ENCODE measurements around the gene CUL9. TPM values are rescaled to one million over a fixed set of nuclear protein-coding genes. Genes with fewer than 3 reads are reported as not detected.
"Not testable (repeated sequence)": the region's sequence is repeated elsewhere in the genome, so short reads cannot be mapped to it uniquely, and the experiment has no call there.

CUL9 gene
- 10 to 100 TPM; 24.7 to 48.7 (median 34.5) TPM for polyA plus RNA-seq (ENCODE audit: insufficient read length in 4 of 4)

- DNase-seq (ENCODE audit: low read depth in 4 of 4, low spot score in 3 of 4): peak in 2 of 4 donors; percentile 52 to 55
Observed at GRCh38 chr6:43181942-43182860, at the start of gene CUL9. TSS of gene CUL9 (plus strand) at chr6:43182196. CDS start at chr6:43184311, 2,115 bp downstream.

DNA sequence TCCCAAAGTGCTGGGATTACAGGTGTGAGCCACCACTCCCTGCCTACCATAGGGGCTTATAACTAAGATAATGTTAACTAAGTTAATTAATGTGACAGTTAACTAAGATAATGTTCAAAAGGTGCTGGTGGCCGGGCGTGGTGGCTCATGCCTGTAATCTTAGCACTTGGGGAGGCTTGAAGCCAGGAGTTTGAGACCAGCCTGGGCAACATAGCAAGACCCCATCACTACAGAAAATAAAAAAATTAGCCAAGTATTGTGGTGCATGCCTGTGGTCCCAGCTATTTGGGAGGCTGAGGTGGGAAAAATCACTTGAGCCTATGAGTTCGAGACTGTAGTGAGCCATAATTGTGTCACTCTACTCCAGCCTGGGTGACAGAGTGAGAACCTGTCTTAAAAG lies 43.7 kb upstream of the CUL9 start:
- DNase-seq (ENCODE audit: low read depth in 4 of 4, low spot score in 3 of 4): no peak

DNA sequence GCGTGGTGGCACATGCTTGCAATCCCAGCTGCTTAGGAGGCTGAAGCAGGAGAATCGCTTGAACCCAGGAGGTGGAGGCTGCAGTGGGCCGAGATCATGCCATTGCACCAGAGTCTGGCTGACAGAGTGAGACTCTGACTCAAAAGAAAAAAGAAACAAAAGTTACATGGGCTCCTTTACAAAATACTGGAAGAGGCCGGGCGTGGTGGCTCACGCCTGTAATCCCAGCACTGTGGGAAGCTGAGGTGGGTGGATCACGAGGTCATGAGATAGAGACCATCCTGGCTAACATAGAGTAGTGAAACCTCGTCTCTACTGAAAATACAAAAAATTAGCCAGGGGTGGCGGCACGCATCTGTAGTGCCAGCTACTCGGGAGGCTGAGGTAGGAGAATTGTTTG lies 42.0 kb upstream of the CUL9 start:
- DNase-seq (ENCODE audit: low read depth in 4 of 4, low spot score in 3 of 4): not testable (repeated sequence)

GRCh38 chr6:43141644-43142043 lies 40.4 kb upstream of the CUL9 start:
- DNase-seq (ENCODE audit: low read depth in 4 of 4, low spot score in 3 of 4): no peak

DNA sequence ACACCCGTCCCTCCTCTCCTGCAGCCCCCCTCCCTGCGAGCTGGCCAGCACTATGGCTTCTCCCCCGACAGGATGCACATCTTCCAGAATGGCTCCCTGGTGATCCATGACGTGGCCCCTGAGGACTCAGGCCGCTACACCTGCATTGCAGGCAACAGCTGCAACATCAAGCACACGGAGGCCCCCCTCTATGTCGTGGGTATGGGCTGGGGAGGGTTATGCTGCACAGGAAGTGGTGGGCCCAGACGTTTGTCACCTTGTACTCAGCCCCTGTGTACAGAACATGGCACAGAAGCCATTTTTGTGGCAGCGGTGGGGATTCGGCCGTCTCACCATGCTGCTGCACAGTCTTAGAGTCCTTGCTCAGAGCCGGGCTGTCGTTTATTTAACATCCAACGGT lies 39.9 kb upstream of the CUL9 start:
- no peak for DNase-seq (ENCODE audit: low read depth in 4 of 4, low spot score in 3 of 4)

- peak; percentile 75 to 79 (median 77) for DNase-seq (ENCODE audit: low read depth in 4 of 4, low spot score in 3 of 4)
Observed at GRCh38 chr6:43143235-43144128, 38.5 kb upstream of the CUL9 start.

DNA sequence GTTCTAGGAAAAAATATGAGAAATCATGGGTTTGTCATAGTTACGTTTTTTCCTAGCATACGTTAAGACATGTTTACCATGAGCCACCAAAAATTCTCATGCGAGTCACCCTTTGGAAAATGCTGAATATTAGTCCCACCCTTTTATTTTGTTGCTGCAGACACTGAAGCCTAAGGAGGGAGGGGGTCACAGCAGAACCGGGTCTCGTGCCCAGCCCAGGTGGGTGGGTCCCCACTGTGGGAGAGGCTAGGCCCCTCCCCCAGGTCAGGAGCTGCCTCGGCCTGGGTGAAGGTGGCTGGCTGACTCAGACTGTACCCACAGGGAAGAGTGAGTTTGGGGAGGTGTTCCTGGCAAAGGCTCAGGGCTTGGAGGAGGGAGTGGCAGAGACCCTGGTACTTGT lies 37.1 kb upstream of the CUL9 start:
- DNase-seq (ENCODE audit: low read depth in 4 of 4, low spot score in 3 of 4): no peak

- DNase-seq (ENCODE audit: low read depth in 4 of 4, low spot score in 3 of 4): no peak
Observed at GRCh38 chr6:43146261-43146660, 35.7 kb upstream of the CUL9 start.

DNA sequence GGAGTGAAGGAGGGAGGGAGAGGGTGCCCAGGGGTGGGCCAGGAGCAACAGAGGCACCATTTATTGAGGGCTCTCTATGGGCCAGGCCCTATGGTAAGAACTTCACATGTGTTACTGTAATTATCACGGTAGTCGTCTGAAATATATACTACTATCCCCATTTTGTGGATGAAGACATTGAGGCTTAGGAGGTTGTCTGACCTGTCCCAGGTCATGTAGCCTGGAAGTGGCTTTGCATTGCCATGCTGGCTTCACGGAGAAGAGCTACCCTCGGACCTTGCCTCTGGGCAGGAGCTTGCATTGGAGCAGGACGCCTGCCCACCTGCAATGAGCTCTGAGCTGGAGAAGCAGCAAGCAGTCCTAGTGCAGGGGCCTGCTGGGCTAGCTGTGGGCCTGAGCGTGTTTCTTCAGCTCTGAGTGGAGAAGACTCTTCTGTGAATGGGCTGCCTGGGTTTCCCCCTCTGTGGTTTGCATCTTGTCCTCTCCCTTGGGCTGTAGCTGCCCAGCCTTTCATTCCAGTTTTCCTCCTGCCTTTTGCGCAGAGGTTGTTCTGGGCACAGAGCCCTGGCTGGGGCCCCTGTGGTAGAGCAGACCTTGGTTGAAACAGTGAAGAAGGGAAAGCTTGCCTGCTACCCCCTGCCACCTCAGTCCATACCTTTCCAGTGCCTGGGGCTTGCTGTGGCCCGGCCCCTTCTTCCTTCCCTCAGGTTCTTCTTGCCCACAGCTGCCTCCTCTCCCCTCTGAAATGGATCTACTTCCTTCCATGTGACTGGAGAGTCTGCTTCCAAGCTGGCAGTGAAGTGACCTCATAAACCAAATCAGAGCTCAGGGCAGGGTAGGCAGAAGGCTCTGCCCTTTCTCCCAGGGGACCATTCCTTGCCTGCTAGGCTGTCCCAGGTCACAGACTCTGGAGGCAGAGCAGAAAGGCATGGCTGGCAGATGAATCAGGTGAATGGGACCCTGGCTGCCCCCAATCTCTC lies 35.0 kb upstream of the CUL9 start:
- no peak for DNase-seq (ENCODE audit: low read depth in 4 of 4, low spot score in 3 of 4)

- no peak for DNase-seq (ENCODE audit: low read depth in 4 of 4, low spot score in 3 of 4)
Observed at GRCh38 chr6:43147691-43148477, 34.1 kb upstream of the CUL9 start.

GRCh38 chr6:43149265-43149664 lies 32.7 kb upstream of the CUL9 start:
- DNase-seq (ENCODE audit: low read depth in 4 of 4, low spot score in 3 of 4): no peak

- DNase-seq (ENCODE audit: low read depth in 4 of 4, low spot score in 3 of 4): no peak
Observed at GRCh38 chr6:43150051-43150751, 31.8 kb upstream of the CUL9 start.

DNA sequence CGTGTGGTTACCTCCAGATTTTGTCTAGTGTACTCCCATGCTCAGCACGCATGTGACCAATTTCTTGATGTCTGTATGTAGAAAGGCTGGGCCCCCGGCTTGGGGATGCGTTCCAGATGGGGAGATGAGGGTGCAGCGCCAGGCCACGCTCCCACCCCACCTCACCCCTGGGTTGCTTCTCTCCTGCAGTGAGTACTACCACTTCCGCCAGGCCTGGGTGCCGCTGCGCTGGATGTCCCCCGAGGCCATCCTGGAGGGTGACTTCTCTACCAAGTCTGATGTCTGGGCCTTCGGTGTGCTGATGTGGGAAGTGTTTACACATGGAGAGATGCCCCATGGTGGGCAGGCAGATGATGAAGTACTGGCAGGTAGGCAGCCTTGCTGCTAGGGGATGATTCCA lies 22.4 kb upstream of the CUL9 start:
- no peak for DNase-seq (ENCODE audit: low read depth in 4 of 4, low spot score in 3 of 4)

- DNase-seq (ENCODE audit: low read depth in 4 of 4, low spot score in 3 of 4): no peak
Observed at GRCh38 chr6:43163899-43164298, 18.1 kb upstream of the CUL9 start.

DNA sequence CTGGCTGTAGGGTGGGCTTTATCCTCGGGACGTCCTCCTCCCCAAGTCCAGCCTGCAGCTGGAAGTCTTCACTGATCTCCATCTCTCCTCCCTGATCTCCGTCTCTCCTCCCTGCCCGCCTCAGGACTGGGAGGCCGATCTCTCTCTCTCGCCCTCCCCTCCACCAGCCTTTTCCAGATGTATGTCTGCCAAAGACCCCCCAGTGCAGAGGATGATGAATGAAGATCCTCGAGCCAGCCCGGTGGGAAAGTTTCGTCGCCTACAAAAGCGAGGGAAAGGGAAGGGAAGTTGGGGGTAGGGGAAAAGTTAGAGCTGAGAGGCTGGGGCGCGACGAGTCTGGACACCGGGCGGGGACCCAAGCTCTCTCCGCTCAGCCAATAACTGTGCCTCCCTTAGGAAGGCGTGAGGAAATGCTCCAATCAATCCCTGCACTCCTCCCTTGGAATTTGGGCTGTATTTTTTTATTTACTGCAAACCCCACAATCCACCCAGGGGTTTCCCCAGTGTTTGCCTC lies 11.5 kb upstream of the CUL9 start:
- peak in 3 of 4 donors; percentile 61 to 76 (median 71) for DNase-seq (ENCODE audit: low read depth in 4 of 4, low spot score in 3 of 4)

DNA sequence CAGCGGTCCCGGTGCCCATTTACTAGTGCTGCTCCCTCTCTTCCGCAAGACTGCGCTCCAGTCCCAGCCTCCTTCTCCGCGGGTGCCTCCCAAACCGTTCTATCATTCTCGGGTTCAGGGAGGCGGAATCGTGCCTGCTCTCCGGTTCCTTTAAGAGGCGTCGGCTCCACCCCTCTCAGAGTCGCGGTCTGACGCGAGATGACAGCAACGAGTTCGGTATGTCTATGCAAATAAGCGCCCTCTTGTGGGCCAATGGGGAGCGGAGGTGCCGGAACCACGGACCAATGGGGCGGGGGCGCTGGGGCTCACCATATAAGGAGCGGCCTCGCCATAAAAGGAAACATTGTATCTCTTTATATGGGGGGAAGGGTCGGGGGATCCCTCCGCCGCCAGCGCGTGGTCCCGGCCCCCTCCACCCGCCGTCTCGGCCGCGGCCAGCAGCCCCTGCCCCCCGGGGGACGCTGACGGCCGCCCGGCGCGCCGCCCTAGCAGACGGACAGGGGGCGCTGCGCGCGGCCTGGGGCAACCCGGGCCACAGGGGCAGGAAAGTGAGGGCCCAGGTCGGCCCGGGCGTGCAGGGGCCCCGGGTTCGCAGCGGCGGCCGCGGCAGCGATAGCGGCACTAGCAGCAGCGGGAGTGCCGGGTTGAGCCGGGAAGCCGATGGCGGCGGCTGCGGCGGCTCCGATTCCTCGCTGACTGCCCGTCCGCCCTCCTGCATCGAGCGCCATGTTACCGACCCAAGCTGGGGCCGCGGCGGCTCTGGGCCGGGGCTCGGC lies 10.9 kb upstream of the CUL9 start, which contains the start of gene SRF:
TSS of gene SRF (plus strand) at position 339 of the 776 bp plus-strand sequence. CDS start at position 727, 388 bp downstream.
- peak; percentile 98 to 99 (median 99) for DNase-seq (ENCODE audit: low read depth in 4 of 4, low spot score in 3 of 4)

DNA sequence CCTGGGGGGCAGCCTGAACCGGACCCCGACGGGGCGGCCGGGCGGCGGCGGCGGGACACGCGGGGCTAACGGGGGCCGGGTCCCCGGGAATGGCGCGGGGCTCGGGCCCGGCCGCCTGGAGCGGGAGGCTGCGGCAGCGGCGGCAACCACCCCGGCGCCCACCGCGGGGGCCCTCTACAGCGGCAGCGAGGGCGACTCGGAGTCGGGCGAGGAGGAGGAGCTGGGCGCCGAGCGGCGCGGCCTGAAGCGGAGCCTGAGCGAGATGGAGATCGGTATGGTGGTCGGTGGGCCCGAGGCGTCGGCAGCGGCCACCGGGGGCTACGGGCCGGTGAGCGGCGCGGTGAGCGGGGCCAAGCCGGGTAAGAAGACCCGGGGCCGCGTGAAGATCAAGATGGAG lies 10.3 kb upstream of the CUL9 start:
- DNase-seq (ENCODE audit: low read depth in 4 of 4, low spot score in 3 of 4): no peak
